HG02852 (cell line): Measurements from ENCODE around the gene C1orf74.
"Not testable (repeated sequence)": the region's sequence is repeated elsewhere in the genome, so short reads cannot be mapped to it uniquely, and the experiment has no call there.

Experiments
- ATAC-seq: cut with Tn5 transposase; IDR thresholded peaks from one replicate; pipeline ENCODE4 v1.9.1; 2021; ENCODE audit warnings: mild to moderate bottlenecking, moderate library complexity; ENCODE audit not compliant: unreplicated experiment

C1orf74 gene

GRCh38 chr1:209805875-209806760 lies 21.8 kb upstream of the C1orf74 start, which contains the start of gene IRF6:
Gene IRF6 (minus strand): TSS chr1:209806142. CDS start chr1:209801413, 4,729 bp downstream.
- ATAC-seq = peak; percentile 95

- no peak for ATAC-seq
Observed at GRCh38 chr1:209805341-209805781, 21.0 kb upstream of the C1orf74 start.

GRCh38 chr1:209803568-209803967 lies 19.2 kb upstream of the C1orf74 start:
- ATAC-seq = no peak

GRCh38 chr1:209802780-209803152 lies 18.4 kb upstream of the C1orf74 start:
- ATAC-seq = no peak

- ATAC-seq = no peak
Observed at GRCh38 chr1:209802117-209802779, 17.9 kb upstream of the C1orf74 start.

GRCh38 chr1:209800984-209801834 lies 16.9 kb upstream of the C1orf74 start:
- ATAC-seq = no peak

GRCh38 chr1:209797978-209798639 lies 13.8 kb upstream of the C1orf74 start:
- no peak for ATAC-seq

GRCh38 chr1:209793711-209794110 lies 9.4 kb upstream of the C1orf74 start:
- not testable (repeated sequence) for ATAC-seq

- no peak for ATAC-seq
Observed at GRCh38 chr1:209791920-209792319, 7.6 kb upstream of the C1orf74 start.

- ATAC-seq = no peak
Observed at GRCh38 chr1:209790286-209791193, 6.2 kb upstream of the C1orf74 start.

- ATAC-seq = no peak
Observed at GRCh38 chr1:209789245-209789644, 4.9 kb upstream of the C1orf74 start.

- no peak for ATAC-seq
Observed at GRCh38 chr1:209787551-209787950, 3.2 kb upstream of the C1orf74 start.

GRCh38 chr1:209786146-209786545 lies 1.8 kb upstream of the C1orf74 start:
- ATAC-seq = no peak

- no peak for ATAC-seq
Observed at GRCh38 chr1:209785592-209785991, 1.2 kb upstream of the C1orf74 start.

GRCh38 chr1:209783386-209783785 lies 973 bp downstream of the C1orf74 start:
- ATAC-seq = no peak

GRCh38 chr1:209780268-209780667 lies 4.1 kb downstream of the C1orf74 start:
- no peak for ATAC-seq

GRCh38 chr1:209778102-209778501 lies 6.3 kb downstream of the C1orf74 start:
- no peak for ATAC-seq

- no peak for ATAC-seq
Observed at GRCh38 chr1:209777587-209777986, 6.8 kb downstream of the C1orf74 start.

GRCh38 chr1:209775678-209776077 lies 8.7 kb downstream of the C1orf74 start:
- ATAC-seq = peak; percentile 43

- peak; percentile 71 for ATAC-seq
Observed at GRCh38 chr1:209774592-209774991, 9.8 kb downstream of the C1orf74 start.
